ENCODE measurements around the gene CHAC1.

The CHAC1 gene

GRCh38 chr15:40990789-40991188, 37.5 kb downstream of the CHAC1 start:
- no peak for DNase-seq

- no peak for DNase-seq
Observed at GRCh38 chr15:40991355-40991754, 38.1 kb downstream of the CHAC1 start.

GRCh38 chr15:40992241-40992741, 39.0 kb downstream of the CHAC1 start:
- DNase-seq, result no peak

- no peak for DNase-seq
Observed at GRCh38 chr15:40992825-40993224, 39.6 kb downstream of the CHAC1 start.

- no peak for DNase-seq
Observed at GRCh38 chr15:40995656-40996055, 42.4 kb downstream of the CHAC1 start.

- DNase-seq, result no peak
Observed at GRCh38 chr15:40999190-40999589, 45.9 kb downstream of the CHAC1 start.

GRCh38 chr15:41001524-41002214, 48.4 kb downstream of the CHAC1 start:
- no peak for DNase-seq

GRCh38 chr15:41004490-41004889, 51.2 kb downstream of the CHAC1 start:
- DNase-seq, result no peak
